Activated CD8-positive, alpha-beta T cell treated with anti-CD3 and anti-CD28 coated beads for 36 hours (primary cell): ENCODE measurements around the gene RNF212. TPM values are rescaled to one million over a fixed set of nuclear protein-coding genes. Genes with fewer than 3 reads are reported as not detected.
A peak's percentile ranks its signal among the peaks of the same experiment; 100 is the strongest.

Experiments used
- ATAC-seq: fragments of 200-7000 bp; cut with Tn5 transposase; one replicate; pipeline ENCODE4 v1.10.0; 2021; ENCODE audit warnings: mild to moderate bottlenecking, moderate library complexity
- CTCF ChIA-PET: fragments of 350-600 bp; sonication (Branson Sonifier 250); formaldehyde crosslinking; loops from one replicate; lab custom pipeline; 2021; ENCODE audit warnings: antibody characterized with exemption; lab: Charles Lee
- POLR2A ChIA-PET: fragments of 350-600 bp; sonication (Branson Sonifier 250); formaldehyde crosslinking; loops from one replicate; lab custom pipeline; 2021; ENCODE audit warnings: antibody characterized with exemption; lab: Charles Lee
- DNase-seq: peaks from one replicate; pipeline ENCODE4 v3.0.0-alpha.2; 2020
- H3K27ac Mint-ChIP-seq: one replicate; pipeline ENCODE4 v1.8.0; 2021; ENCODE audit warnings: mild to moderate bottlenecking, mixed read lengths
- H3K27me3 Mint-ChIP-seq: one replicate; pipeline ENCODE4 v1.8.0; 2021; ENCODE audit warnings: mixed read lengths
- H3K36me3 Mint-ChIP-seq: one replicate; pipeline ENCODE4 v1.8.0; 2021; ENCODE audit warnings: low read depth, mixed read lengths
- H3K4me1 Mint-ChIP-seq: one replicate; pipeline ENCODE4 v1.8.0; 2021; ENCODE audit warnings: low read depth, mixed read lengths
- H3K4me3 Mint-ChIP-seq: one replicate; pipeline ENCODE4 v1.8.0; 2021; ENCODE audit warnings: mild to moderate bottlenecking, moderate library complexity, mixed read lengths
- H3K9me3 Mint-ChIP-seq: one replicate; pipeline ENCODE4 v1.8.0; 2021; ENCODE audit warnings: mixed read lengths
- intact Hi-C: fragments of 100-400 bp; cut with micrococcal nuclease; formaldehyde crosslinking; loops from one replicate; pipeline ENCODE4 v1.10.0; 2022
- total RNA-seq, 2 experiments: library from RNA; stranded (reverse); gene quantifications; one replicate each; pipeline ENCODE4 v1.2.3, GENCODE V29; 2021
- TF ChIP-seq, protein P1 (sequence below): fragments of 200-600 bp; IDR thresholded peaks from one replicate; pipeline ENCODE4 v1.8.0; 2022; ENCODE audit warnings: antibody characterized with exemption, mild to moderate bottlenecking

Gene RNF212, protein sequence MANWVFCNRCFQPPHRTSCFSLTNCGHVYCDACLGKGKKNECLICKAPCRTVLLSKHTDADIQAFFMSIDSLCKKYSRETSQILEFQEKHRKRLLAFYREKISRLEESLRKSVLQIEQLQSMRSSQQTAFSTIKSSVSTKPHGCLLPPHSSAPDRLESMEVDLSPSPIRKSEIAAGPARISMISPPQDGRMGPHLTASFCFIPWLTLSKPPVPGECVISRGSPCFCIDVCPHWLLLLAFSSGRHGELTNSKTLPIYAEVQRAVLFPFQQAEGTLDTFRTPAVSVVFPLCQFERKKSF
- 1 to 10 TPM; 3.0 to 3.3 TPM for total RNA-seq

DNA sequence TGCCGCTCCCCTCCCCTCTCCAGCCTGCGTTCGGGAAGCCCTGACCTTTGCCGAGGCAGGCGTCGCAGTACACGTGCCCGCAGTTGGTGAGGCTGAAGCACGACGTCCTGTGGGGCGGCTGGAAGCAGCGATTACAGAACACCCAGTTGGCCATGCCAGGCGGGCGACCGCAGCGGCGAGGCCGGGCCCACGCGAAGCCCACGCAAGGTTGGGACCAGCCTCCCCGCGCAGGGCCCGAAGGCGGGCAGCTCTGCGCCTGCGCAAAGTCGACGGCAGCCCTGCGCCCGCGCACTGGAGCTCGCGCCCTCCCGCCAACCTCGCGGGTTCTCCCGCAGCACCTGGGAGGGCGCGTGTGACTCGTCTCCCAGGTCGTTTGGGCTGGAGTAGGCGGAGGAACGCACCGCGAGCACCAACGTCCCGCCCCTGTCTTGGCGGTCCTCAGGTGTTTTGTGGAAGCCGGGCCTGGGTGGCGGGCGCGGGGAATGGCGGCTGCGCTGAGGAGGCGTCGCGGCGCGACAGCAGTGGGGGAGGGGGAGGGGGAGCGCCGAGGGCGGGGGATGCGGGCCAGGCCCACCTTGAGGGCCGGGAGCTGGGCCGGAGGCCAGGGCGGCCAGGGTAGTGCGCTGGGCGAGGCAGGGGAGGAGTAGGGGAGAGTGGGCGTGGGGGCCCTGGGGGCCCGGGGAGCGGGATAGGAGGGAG, at the start of gene RNF212:
RNF212 (minus strand) TSS at position 254 of the 699 bp plus-strand sequence; CDS start at position 154, 100 bp downstream.
- peak; percentile 79 for ATAC-seq
- ChIA-PET POLR2A (no interaction called here), CTCF (interaction anchor here (4.4 kb wide), 1 partner anchor 17 kb away, joined by 28 read pairs; no protein-coding TSS in a partner anchor)
- Mint-ChIP-seq H3K27me3 (peaks cover 19% of the 10 kb centered on the region), H3K4me3 (peak within 1 kb of the TSS; percentile 60), H3K9me3 (no peaks in the 10 kb centered on the region), H3K4me1 (peaks cover 2% of the 10 kb centered on the region), H3K36me3 (no peaks in the 10 kb centered on the region), H3K27ac (no peak within 1 kb of the TSS)
- TF ChIP-seq, protein P1, sequence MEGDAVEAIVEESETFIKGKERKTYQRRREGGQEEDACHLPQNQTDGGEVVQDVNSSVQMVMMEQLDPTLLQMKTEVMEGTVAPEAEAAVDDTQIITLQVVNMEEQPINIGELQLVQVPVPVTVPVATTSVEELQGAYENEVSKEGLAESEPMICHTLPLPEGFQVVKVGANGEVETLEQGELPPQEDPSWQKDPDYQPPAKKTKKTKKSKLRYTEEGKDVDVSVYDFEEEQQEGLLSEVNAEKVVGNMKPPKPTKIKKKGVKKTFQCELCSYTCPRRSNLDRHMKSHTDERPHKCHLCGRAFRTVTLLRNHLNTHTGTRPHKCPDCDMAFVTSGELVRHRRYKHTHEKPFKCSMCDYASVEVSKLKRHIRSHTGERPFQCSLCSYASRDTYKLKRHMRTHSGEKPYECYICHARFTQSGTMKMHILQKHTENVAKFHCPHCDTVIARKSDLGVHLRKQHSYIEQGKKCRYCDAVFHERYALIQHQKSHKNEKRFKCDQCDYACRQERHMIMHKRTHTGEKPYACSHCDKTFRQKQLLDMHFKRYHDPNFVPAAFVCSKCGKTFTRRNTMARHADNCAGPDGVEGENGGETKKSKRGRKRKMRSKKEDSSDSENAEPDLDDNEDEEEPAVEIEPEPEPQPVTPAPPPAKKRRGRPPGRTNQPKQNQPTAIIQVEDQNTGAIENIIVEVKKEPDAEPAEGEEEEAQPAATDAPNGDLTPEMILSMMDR, result no peak
- peak; percentile 40 for DNase-seq
- intact Hi-C loops, result no loop called here

DNA sequence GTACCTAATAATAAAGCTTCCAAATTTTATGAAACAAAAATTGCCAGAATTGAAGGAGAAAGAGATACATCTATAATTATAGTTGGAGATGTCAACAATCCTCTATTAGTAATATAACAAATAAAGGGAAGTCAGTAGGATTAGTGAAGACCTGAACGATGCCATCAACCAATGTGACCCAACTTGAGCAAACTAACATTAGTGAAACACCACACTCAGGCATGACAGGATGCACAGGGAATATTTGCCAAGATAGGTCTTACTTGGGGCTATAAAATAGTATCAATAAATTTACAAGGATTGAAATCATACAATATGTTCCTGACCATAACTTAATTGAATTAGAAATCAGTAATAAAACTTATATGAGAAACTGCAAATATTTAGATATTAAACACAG, 47.0 kb upstream of the RNF212 start:
- Mint-ChIP-seq H3K36me3 (no peaks in the 10 kb centered on the region), H3K27me3 (no peaks in the 10 kb centered on the region), H3K9me3 (peaks cover 6% of the 10 kb centered on the region), H3K4me1 (peaks cover 9% of the 10 kb centered on the region), H3K4me3 (no peak overlapping the region), H3K27ac (no peak overlapping the region)
- ChIA-PET CTCF (no interaction called here), POLR2A (no interaction called here)
- TF ChIP-seq, protein P1, result no peak
- intact Hi-C loops, result no loop called here
- DNase-seq (no peak), ATAC-seq (no peak)

DNA sequence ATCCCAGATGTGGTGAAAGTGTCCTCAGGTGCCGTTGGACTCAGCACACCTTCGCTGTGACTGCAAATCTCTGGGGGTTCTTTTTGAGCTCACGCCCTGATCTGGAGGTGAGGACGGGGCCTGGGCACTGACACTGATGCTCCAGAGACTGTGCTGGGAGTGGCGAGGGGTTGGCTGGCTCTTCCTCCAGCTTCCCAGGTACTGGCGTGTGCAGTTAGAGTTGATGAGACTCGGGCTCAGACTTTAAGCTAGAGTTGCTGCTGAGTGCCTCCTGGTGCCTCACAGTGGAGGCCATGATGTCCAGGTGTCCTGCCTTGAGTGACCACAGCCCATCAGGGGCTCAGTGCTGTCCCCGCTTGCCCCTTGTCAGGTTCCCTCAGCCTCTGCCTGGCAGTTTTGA, 42.7 kb upstream of the RNF212 start:
- Mint-ChIP-seq H3K4me3 (no peak overlapping the region), H3K36me3 (no peaks in the 10 kb centered on the region), H3K9me3 (peaks cover 6% of the 10 kb centered on the region), H3K4me1 (no peaks in the 10 kb centered on the region), H3K27ac (no peak overlapping the region), H3K27me3 (peaks cover 4% of the 10 kb centered on the region)
- ATAC-seq (no peak), DNase-seq (no peak)
- TF ChIP-seq, protein P1, result no peak
- CTCF ChIA-PET, result interaction anchor here (1.2 to 1.6 kb wide), 2 partner anchors 12 to 112 kb away, joined by 4 to 5 read pairs; no protein-coding TSS in a partner anchor
- intact Hi-C loops, result no loop called here
- POLR2A ChIA-PET, result interaction anchor here (0.6 to 1.2 kb wide), 2 partner anchors 12 to 52 kb away, joined by 3 read pairs; no protein-coding TSS in a partner anchor

DNA sequence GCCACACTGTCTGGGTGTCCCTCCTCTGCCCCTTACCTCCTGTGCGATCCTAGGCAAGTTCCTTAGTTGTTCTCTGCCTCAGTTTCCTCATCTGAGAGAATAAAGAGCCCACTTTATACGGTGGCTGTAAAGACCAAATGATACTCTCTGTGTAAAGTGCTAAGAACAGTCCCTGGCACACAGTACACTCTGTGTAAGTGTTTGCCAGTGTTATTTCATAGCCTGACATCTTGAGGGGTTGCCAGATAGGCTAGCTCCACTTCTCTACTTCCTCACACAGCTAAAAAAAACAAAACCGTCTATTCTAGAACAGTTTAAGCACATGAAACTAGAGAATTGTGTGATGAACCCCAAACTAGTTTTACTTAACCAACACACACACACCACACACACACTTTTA, 42.0 kb upstream of the RNF212 start:
- no peaks in the 10 kb centered on the region for H3K4me1 Mint-ChIP-seq
- H3K9me3 Mint-ChIP-seq, result peaks cover 6% of the 10 kb centered on the region
- intact Hi-C loops, result no loop called here
- H3K36me3 Mint-ChIP-seq, result no peaks in the 10 kb centered on the region
- ATAC-seq (no peak), DNase-seq (no peak)
- TF ChIP-seq, protein P1, result no peak
- no peak overlapping the region for H3K4me3 Mint-ChIP-seq
- no peak overlapping the region for H3K27ac Mint-ChIP-seq
- peaks cover 4% of the 10 kb centered on the region for H3K27me3 Mint-ChIP-seq
- ChIA-PET POLR2A (no interaction called here), CTCF (interaction anchor here (1.6 kb wide), 1 partner anchor 12 kb away, joined by 5 read pairs; no protein-coding TSS in a partner anchor)
